Neural cell (in vitro differentiated cells): ENCODE results near the gene STRN3.

Source experiments
- EZH2 ChIP-seq: fragments of 200-600, 300-800 bp; shearing (Covaris generic), sonication (generic); IDR thresholded peaks from 2 replicates; pipeline ENCODE4 v1.6.1; 2014; ENCODE audit warnings: antibody characterized with exemption, low read length, borderline replicate concordance, mild to moderate bottlenecking; ENCODE audit not compliant: insufficient read depth, poor library complexity, severe bottlenecking
- POLR2AphosphoS5 ChIP-seq: IDR thresholded peaks from 2 replicates; pipeline ENCODE4 v1.6.1; 2012
- TF ChIP-seq, protein P1 (sequence below): fragments of 450-650 bp; IDR thresholded peaks from 2 replicates; pipeline ENCODE4 v1.5.1; 2014; ENCODE audit warnings: antibody characterized with exemption, mild to moderate bottlenecking, moderate library complexity; ENCODE audit not compliant: poor library complexity, severe bottlenecking

GRCh38 chr14:31018057-31018645 lies 8.0 kb downstream of the STRN3 start:
- TF ChIP-seq, protein P1, sequence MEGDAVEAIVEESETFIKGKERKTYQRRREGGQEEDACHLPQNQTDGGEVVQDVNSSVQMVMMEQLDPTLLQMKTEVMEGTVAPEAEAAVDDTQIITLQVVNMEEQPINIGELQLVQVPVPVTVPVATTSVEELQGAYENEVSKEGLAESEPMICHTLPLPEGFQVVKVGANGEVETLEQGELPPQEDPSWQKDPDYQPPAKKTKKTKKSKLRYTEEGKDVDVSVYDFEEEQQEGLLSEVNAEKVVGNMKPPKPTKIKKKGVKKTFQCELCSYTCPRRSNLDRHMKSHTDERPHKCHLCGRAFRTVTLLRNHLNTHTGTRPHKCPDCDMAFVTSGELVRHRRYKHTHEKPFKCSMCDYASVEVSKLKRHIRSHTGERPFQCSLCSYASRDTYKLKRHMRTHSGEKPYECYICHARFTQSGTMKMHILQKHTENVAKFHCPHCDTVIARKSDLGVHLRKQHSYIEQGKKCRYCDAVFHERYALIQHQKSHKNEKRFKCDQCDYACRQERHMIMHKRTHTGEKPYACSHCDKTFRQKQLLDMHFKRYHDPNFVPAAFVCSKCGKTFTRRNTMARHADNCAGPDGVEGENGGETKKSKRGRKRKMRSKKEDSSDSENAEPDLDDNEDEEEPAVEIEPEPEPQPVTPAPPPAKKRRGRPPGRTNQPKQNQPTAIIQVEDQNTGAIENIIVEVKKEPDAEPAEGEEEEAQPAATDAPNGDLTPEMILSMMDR = no peak
- TF ChIP-seq EZH2 = no peak
- TF ChIP-seq POLR2AphosphoS5 = no peak
